Calu3 (cell line): ENCODE measurements around the gene PSMF1. TPM values are rescaled to one million over a fixed set of nuclear protein-coding genes. Genes with fewer than 3 reads are reported as not detected.

Source experiments
- BruUV-seq: library from RNA; stranded (reverse); fragments of 400-500 nt; replicated peaks from 2 replicates; lab custom pipeline; 2021; lab: Mats Ljungman, UMichigan
- CTCF ChIA-PET: fragments of 300-600 bp; sonication (Branson Sonifier 250); formaldehyde crosslinking; loops from one replicate; lab custom pipeline; 2022; ENCODE audit warnings: antibody characterized with exemption; lab: Charles Lee
- DNase-seq: peaks from one replicate; pipeline ENCODE4 v3.0.0; 2022
- H3K27ac Mint-ChIP-seq: one replicate; pipeline ENCODE4 v1.8.0; 2022; ENCODE audit warnings: mixed read lengths; ENCODE audit not compliant: unreplicated experiment
- H3K27me3 Mint-ChIP-seq: one replicate; pipeline ENCODE4 v1.8.0; 2022; ENCODE audit warnings: mixed read lengths; ENCODE audit not compliant: unreplicated experiment
- H3K36me3 Mint-ChIP-seq: one replicate; pipeline ENCODE4 v1.8.0; 2022; ENCODE audit warnings: mild to moderate bottlenecking, moderate library complexity, mixed read lengths; ENCODE audit not compliant: insufficient read depth, unreplicated experiment
- H3K4me1 Mint-ChIP-seq: one replicate; pipeline ENCODE4 v1.8.0; 2022; ENCODE audit warnings: mild to moderate bottlenecking, low read depth, mixed read lengths; ENCODE audit not compliant: unreplicated experiment
- H3K4me3 Mint-ChIP-seq: one replicate; pipeline ENCODE4 v1.8.0; 2022; ENCODE audit warnings: mild to moderate bottlenecking, low read depth, moderate library complexity, mixed read lengths; ENCODE audit not compliant: unreplicated experiment
- H3K9me3 Mint-ChIP-seq: one replicate; pipeline ENCODE4 v1.8.0; 2022; ENCODE audit warnings: low read depth, mixed read lengths; ENCODE audit not compliant: unreplicated experiment
- CTCF ChIP-seq: fragments of 200-600 bp; IDR thresholded peaks from one replicate; pipeline ENCODE4 v1.8.0; 2022; ENCODE audit warnings: antibody characterized with exemption; ENCODE audit not compliant: unreplicated experiment
- intact Hi-C: fragments of 100-400 bp; cut with micrococcal nuclease; formaldehyde crosslinking; loops from one replicate; pipeline ENCODE4 v1.10.0; 2022; ENCODE audit not compliant: unreplicated experiment
- total RNA-seq: library from RNA; stranded (reverse); gene quantifications from 2 replicates; pipeline ENCODE4 v1.2.3, GENCODE V29; 2022

The PSMF1 gene
- total RNA-seq, 1 experiment from 2014 or later: 112 TPM

GRCh38 chr20:1202762-1203504 lies 84.5 kb downstream of the PSMF1 start, which contains the start of gene C20orf202:
TSS of gene C20orf202 (plus strand) at chr20:1203454. CDS start at chr20:1203586, 132 bp downstream.
- no peak within 1 kb of the TSS for H3K4me3 Mint-ChIP-seq
- intact Hi-C loops: no loop called here
- H3K36me3 Mint-ChIP-seq: no peaks in the 10 kb centered on the region
- peaks cover 13% of the 10 kb centered on the region for H3K4me1 Mint-ChIP-seq
- no peaks in the 10 kb centered on the region for H3K9me3 Mint-ChIP-seq
- BruUV-seq: no TSS peak
- no peak for TF ChIP-seq CTCF
- peaks cover 34% of the 10 kb centered on the region for H3K27me3 Mint-ChIP-seq
- no peak within 1 kb of the TSS for H3K27ac Mint-ChIP-seq
- CTCF ChIA-PET: interaction anchor here (0.6 to 1.2 kb wide), 4 partner anchors 15 to 192 kb away, joined by 3 to 5 read pairs (median 3); no protein-coding TSS in a partner anchor
- DNase-seq: no peak

- peaks cover 13% of the 10 kb centered on the region for H3K4me1 Mint-ChIP-seq
- H3K36me3 Mint-ChIP-seq: no peaks in the 10 kb centered on the region
- no peaks in the 10 kb centered on the region for H3K9me3 Mint-ChIP-seq
- no peak overlapping the region for H3K4me3 Mint-ChIP-seq
- H3K27ac Mint-ChIP-seq: no peak overlapping the region
- DNase-seq: no peak
- no peak for TF ChIP-seq CTCF
- no TSS peak for BruUV-seq
- peaks cover 35% of the 10 kb centered on the region for H3K27me3 Mint-ChIP-seq
- intact Hi-C loops: no loop called here
- CTCF ChIA-PET: interaction anchor here (0.6 to 1.2 kb wide), 3 partner anchors 16 to 193 kb away, joined by 3 to 5 read pairs (median 3); no protein-coding TSS in a partner anchor
Observed at GRCh38 chr20:1203630-1204029, 85.2 kb downstream of the PSMF1 start.

GRCh38 chr20:1204113-1204512 lies 85.7 kb downstream of the PSMF1 start:
- intact Hi-C loops: no loop called here
- H3K27me3 Mint-ChIP-seq: peaks cover 35% of the 10 kb centered on the region
- no peak for TF ChIP-seq CTCF
- no peaks in the 10 kb centered on the region for H3K9me3 Mint-ChIP-seq
- H3K4me1 Mint-ChIP-seq: peaks cover 13% of the 10 kb centered on the region
- no peak overlapping the region for H3K27ac Mint-ChIP-seq
- DNase-seq: no peak
- no TSS peak for BruUV-seq
- CTCF ChIA-PET: interaction anchor here (1.2 kb wide), 1 partner anchor 16 kb away, joined by 3 read pairs; no protein-coding TSS in a partner anchor
- H3K4me3 Mint-ChIP-seq: no peak overlapping the region
- no peaks in the 10 kb centered on the region for H3K36me3 Mint-ChIP-seq

- no peak for TF ChIP-seq CTCF
- BruUV-seq: no TSS peak
- Mint-ChIP-seq H3K27me3 (peaks cover 35% of the 10 kb centered on the region), H3K4me1 (peaks cover 13% of the 10 kb centered on the region), H3K36me3 (no peaks in the 10 kb centered on the region), H3K4me3 (no peak overlapping the region), H3K9me3 (no peaks in the 10 kb centered on the region), H3K27ac (no peak overlapping the region)
- intact Hi-C loops: no loop called here
- CTCF ChIA-PET: no interaction called here
- DNase-seq: no peak
Observed at GRCh38 chr20:1204576-1204975, 86.2 kb downstream of the PSMF1 start.
